ENCODE measurements around the gene TSPAN18. TPM values are rescaled to one million over a fixed set of nuclear protein-coding genes. Genes with fewer than 3 reads are reported as not detected.

The TSPAN18 gene
- total RNA-seq, 4 donors from 2014 or later, result 31.1 to 74.6 (median 34.7) TPM

DNA sequence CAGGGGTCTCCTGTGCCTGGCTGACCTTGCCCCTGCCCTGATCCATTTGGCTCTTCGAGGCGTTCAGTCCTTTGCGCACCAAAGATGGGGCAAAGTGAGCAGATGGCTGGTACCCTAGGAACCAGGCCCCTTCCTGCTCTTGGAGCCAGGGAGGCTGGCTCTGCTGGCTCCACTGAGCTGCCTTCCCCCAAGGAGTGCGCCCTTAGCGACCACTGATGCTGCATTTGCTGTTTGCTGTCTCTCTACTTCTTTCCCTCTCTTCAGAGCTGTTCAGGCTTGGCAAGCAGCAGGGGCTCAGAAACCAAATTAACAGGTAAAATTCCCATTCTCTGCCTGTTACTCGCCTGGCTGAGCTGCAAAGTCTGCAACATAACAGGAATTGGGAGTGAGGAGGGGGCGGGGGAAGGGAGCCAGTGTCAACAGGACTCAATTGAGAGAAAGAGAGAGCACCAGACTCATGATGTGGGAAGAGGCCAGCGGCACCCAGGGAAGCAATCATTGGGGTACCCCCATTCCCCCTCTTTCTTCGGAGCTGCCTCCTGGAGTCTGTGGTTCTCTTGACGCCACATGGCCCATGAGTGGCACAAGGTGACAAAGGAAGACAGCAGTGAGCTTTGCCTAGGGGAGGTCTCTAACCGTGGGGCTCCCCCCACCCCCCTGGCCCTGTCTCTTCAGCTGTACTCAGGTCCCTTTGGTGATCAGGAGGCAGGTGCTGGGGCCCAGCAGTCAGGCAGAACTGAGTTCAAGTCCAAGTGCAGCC lies 121.6 kb downstream of the TSPAN18 start:
- TF ChIP-seq EP300 (IDR thresholded peaks at IDR 0.05), result no peak
- TF ChIP-seq, protein P1, sequence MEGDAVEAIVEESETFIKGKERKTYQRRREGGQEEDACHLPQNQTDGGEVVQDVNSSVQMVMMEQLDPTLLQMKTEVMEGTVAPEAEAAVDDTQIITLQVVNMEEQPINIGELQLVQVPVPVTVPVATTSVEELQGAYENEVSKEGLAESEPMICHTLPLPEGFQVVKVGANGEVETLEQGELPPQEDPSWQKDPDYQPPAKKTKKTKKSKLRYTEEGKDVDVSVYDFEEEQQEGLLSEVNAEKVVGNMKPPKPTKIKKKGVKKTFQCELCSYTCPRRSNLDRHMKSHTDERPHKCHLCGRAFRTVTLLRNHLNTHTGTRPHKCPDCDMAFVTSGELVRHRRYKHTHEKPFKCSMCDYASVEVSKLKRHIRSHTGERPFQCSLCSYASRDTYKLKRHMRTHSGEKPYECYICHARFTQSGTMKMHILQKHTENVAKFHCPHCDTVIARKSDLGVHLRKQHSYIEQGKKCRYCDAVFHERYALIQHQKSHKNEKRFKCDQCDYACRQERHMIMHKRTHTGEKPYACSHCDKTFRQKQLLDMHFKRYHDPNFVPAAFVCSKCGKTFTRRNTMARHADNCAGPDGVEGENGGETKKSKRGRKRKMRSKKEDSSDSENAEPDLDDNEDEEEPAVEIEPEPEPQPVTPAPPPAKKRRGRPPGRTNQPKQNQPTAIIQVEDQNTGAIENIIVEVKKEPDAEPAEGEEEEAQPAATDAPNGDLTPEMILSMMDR (IDR thresholded peaks at IDR 0.05), result no peak
- no peak for TF ChIP-seq POLR2AphosphoS5 (IDR thresholded peaks at IDR 0.05)
- TF ChIP-seq POLR2A (IDR thresholded peaks at IDR 0.05), result no peak
- H3K4me1 ChIP-seq, result peaks cover 0 to 37% (median 2%) of the 10 kb centered on the region in 3 donors

DNA sequence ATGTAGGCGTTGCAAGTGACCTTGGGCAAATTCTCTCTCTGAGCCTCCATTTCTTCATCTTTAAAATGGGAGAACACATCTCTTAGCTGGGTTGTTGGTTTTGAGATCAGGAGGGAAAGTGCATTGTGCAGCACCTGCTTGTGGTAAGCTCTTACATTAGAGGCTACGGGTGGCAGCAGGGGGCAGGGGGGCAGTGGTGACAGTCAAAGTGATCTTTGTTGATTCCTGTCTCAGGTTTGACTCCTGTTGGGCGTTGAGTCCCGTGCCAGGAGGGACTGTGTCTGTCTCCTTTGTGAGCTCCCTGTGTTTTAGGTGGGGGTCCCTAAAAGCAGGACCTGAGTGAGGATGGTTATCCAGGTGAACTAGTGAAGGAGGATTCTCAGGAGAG lies 122.2 kb downstream of the TSPAN18 start:
- no peak for ATAC-seq
- H3K27me3 ChIP-seq, result no peaks in the 10 kb centered on the region
- H3K4me1 ChIP-seq, result peaks cover 0 to 43% (median 6%) of the 10 kb centered on the region in 3 donors
- no CpG with 5 or more reads among the region's 4 CpGs for WGBS, 2 donors (ENCODE audit: low coverage in 1 of 2)
- no peak for TF ChIP-seq POLR2AphosphoS5 (IDR thresholded peaks at IDR 0.05)
- TF ChIP-seq EP300 (IDR thresholded peaks at IDR 0.05), result no peak
- no peak for TF ChIP-seq POLR2A (IDR thresholded peaks at IDR 0.05)
- TF ChIP-seq, protein P1 (IDR thresholded peaks at IDR 0.05), result no peak
- no peaks in the 10 kb centered on the region for H3K36me3 ChIP-seq
- peaks cover 0 to 8% (median 0%) of the 10 kb centered on the region in 3 donors for H3K9me3 ChIP-seq
- H3K4me3 ChIP-seq, result no peak overlapping the region
- H3K27ac ChIP-seq, result peak overlapping the region in 1 of 4 donors; percentile 16

More for the DNA sequence above, 121.6 kb downstream of the TSPAN18 start:
- 91 to 100% methylated on average over 1 to 9 of the region's 11 CpGs for WGBS, 2 donors (ENCODE audit: low coverage in 1 of 2)
- Histone ChIP-seq H3K27me3 (no peaks in the 10 kb centered on the region), H3K36me3 (no peaks in the 10 kb centered on the region), H3K9me3 (peaks cover 0 to 8% (median 0%) of the 10 kb centered on the region in 3 donors), H3K4me3 (no peak overlapping the region), H3K27ac (peak overlapping the region in 1 of 4 donors; percentile 16)
- no peak for ATAC-seq

DNA sequence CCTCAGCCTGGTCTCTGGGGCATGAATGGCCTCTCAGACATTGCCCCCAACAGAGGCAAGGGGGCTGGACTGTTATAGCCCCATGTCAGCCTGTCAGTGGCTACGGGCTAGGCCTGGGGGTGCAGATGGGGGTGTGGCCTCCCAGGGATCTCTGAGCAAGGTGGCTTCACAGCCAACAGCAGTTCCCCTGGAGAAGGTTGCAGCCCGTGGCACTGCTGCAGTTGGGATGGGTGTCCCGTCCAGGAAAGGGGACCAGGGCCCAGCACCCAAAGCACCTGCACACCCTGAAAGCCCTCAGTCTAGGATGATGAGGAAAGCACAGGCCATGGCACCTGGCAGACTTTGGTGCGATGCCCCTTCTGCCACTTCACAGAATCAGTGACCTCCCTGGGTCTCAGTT lies 122.7 kb downstream of the TSPAN18 start:
- Histone ChIP-seq H3K27me3 (no peaks in the 10 kb centered on the region), H3K4me3 (no peak overlapping the region), H3K36me3 (no peaks in the 10 kb centered on the region), H3K27ac (peak overlapping the region in 2 of 4 donors; percentile 16 to 42), H3K9me3 (peaks cover 0 to 5% (median 0%) of the 10 kb centered on the region in 3 donors), H3K4me1 (peaks cover 0 to 48% (median 6%) of the 10 kb centered on the region in 3 donors)
- no peak for ATAC-seq
- no peak for TF ChIP-seq EP300 (IDR thresholded peaks at IDR 0.05)
- TF ChIP-seq POLR2AphosphoS5 (IDR thresholded peaks at IDR 0.05), result no peak
- TF ChIP-seq, protein P1 (IDR thresholded peaks at IDR 0.05), result no peak
- TF ChIP-seq POLR2A (IDR thresholded peaks at IDR 0.05), result no peak
- WGBS, 2 donors (ENCODE audit: low coverage in 1 of 2), result no CpG with 5 or more reads among the region's 4 CpGs

DNA sequence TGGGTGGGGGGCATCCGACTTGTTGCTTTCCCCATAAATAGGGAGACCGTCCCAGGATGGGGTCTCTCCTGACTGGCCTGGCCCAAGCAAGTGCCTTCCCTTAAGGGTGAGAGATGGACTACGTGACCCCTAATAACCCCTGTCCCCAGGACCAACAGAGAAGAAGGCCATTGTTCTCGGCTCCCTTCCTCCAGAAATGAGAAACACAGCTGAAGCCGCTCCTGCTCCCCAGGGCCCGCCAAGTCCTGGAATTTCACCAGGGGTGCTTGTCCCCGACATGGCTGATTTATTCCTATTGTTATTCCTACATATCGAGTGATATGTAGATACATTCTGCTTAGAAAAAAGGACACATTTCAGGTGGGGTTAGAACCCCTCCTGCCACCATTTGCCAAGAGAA lies 123.2 kb downstream of the TSPAN18 start:
- Histone ChIP-seq H3K4me3 (no peak overlapping the region), H3K4me1 (peaks cover 0 to 52% (median 6%) of the 10 kb centered on the region in 3 donors), H3K27ac (peak overlapping the region in 2 of 4 donors; percentile 16 to 42), H3K9me3 (no peaks in the 10 kb centered on the region), H3K27me3 (no peaks in the 10 kb centered on the region), H3K36me3 (no peaks in the 10 kb centered on the region)
- no peak for TF ChIP-seq POLR2AphosphoS5 (IDR thresholded peaks at IDR 0.05)
- TF ChIP-seq POLR2A (IDR thresholded peaks at IDR 0.05), result no peak
- TF ChIP-seq, protein P1 (IDR thresholded peaks at IDR 0.05), result no peak
- no peak for TF ChIP-seq EP300 (IDR thresholded peaks at IDR 0.05)
- ATAC-seq, result no peak
- 67 to 94% methylated on average over 1 to 4 of the region's 8 CpGs for WGBS, 2 donors (ENCODE audit: low coverage in 1 of 2)

DNA sequence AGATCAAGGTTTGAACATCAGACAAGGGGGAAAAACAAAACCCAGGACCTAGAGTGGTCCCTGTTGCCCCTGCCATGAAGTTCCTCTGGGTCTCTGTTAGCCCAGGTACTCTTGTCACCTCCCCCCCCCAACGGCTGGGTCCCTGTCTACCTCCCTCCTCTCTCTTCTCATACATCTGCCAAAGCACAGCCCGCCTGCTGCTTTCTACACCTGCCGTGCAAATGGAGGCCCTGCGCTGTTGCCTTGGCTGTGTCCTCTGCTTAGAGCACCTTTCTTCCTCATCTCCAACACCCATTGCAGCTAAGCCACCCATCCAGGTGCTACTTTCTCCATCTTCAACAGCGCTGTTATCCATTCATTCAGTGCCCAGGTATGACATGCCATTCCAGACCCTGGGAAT lies 124.7 kb downstream of the TSPAN18 start:
- Histone ChIP-seq H3K36me3 (no peaks in the 10 kb centered on the region), H3K27me3 (no peaks in the 10 kb centered on the region), H3K4me1 (peaks cover 0 to 52% (median 6%) of the 10 kb centered on the region in 3 donors), H3K4me3 (no peak overlapping the region), H3K27ac (peak overlapping the region in 2 of 4 donors; percentile 30 to 42), H3K9me3 (no peaks in the 10 kb centered on the region)
- ATAC-seq, result no peak
- TF ChIP-seq EP300 (IDR thresholded peaks at IDR 0.05), result no peak
- 84 to 94% methylated on average over 3 to 5 of the region's 5 CpGs for WGBS, 2 donors (ENCODE audit: low coverage in 1 of 2)

All from gastroesophageal sphincter (tissue), 4 donors.